SU-DHL-6 (cell line): ENCODE measurements around the gene NT5DC3.

Source experiments
- H2AFZ ChIP-seq: fragments of 200-600 bp; sonication (generic); 2 replicates; pipeline ENCODE4 v1.6.1; 2014; ENCODE audit warnings: low read depth, mild to moderate bottlenecking, moderate library complexity, mixed read lengths, antibody characterized with exemption, low read length; ENCODE audit not compliant: severe bottlenecking
- H3F3A ChIP-seq: fragments of 200-600 bp; shearing (Covaris generic); 2 replicates; pipeline ENCODE4 v1.6.0; 2016; ENCODE audit warnings: antibody characterized with exemption, mild to moderate bottlenecking; ENCODE audit not compliant: insufficient read depth
- H3K27ac ChIP-seq: fragments of 200-600 bp; sonication (generic); 2 replicates; pipeline ENCODE4 v1.5.1; 2016; ENCODE audit warnings: low read depth, mild to moderate bottlenecking, low read length, moderate library complexity, mixed read lengths
- H3K27me3 ChIP-seq: fragments of 200-600 bp; sonication (generic), shearing (Covaris generic); 2 replicates; pipeline ENCODE4 v1.6.0; 2014; ENCODE audit warnings: mild to moderate bottlenecking, low read length
- H3K36me3 ChIP-seq: fragments of 200-600 bp; sonication (generic); 2 replicates; pipeline ENCODE4 v1.6.1; 2014; ENCODE audit warnings: mild to moderate bottlenecking, low read length, mixed read lengths
- H3K4me2 ChIP-seq: fragments of 300-600, 200-600 bp; shearing (Covaris generic), sonication (generic); 2 replicates; pipeline ENCODE4 v1.6.0; 2014; ENCODE audit warnings: low read length, low read depth, mild to moderate bottlenecking; ENCODE audit not compliant: poor library complexity, severe bottlenecking
- H3K4me3 ChIP-seq: fragments of 200-600 bp; sonication (generic); 2 replicates; pipeline ENCODE4 v1.5.1; 2014; ENCODE audit warnings: antibody characterized with exemption, low read length, mild to moderate bottlenecking, mixed read lengths; ENCODE audit not compliant: insufficient read depth, poor library complexity, severe bottlenecking
- H3K79me2 ChIP-seq: fragments of 200-600 bp; sonication (generic); 2 replicates; pipeline ENCODE4 v1.6.1; 2014; ENCODE audit warnings: mild to moderate bottlenecking, low read length, moderate library complexity; ENCODE audit not compliant: insufficient read depth
- H3K9ac ChIP-seq: fragments of 200-600 bp; sonication (generic); 2 replicates; pipeline ENCODE4 v1.7.0; 2014; ENCODE audit warnings: mild to moderate bottlenecking, low read length
- H3K9me2 ChIP-seq: fragments of 200-600 bp; sonication (generic); replicated peaks from 2 replicates; pipeline ENCODE4 v1.6.1; 2014; ENCODE audit warnings: low read length; ENCODE audit not compliant: insufficient read depth
- H3K9me3 ChIP-seq: fragments of 200-600 bp; sonication (generic); 2 replicates; pipeline ENCODE4 v1.6.1; 2014; ENCODE audit warnings: low read length, mixed read lengths; ENCODE audit not compliant: insufficient read depth
- H4K20me1 ChIP-seq: fragments of 200-600 bp; sonication (generic); 2 replicates; pipeline ENCODE4 v1.6.1; 2014; ENCODE audit warnings: low read depth, mild to moderate bottlenecking, antibody characterized with exemption, low read length, moderate library complexity, mixed read lengths
- CTCF ChIP-seq: fragments of 200-600 bp; sonication (generic); IDR thresholded peaks from one replicate; pipeline ENCODE4 v1.5.1; 2017; ENCODE audit warnings: antibody characterized with exemption, mild to moderate bottlenecking, low read length, moderate library complexity; ENCODE audit not compliant: insufficient read depth, poor library complexity, severe bottlenecking
- EZH2phosphoT487 ChIP-seq: fragments of 200-600 bp; sonication (generic), shearing (Covaris generic); conservative IDR thresholded peaks from 2 replicates; pipeline ENCODE4 v1.6.1; 2018; ENCODE audit warnings: mild to moderate bottlenecking, antibody characterized with exemption, low read length, moderate library complexity, mixed read lengths

The NT5DC3 gene

DNA sequence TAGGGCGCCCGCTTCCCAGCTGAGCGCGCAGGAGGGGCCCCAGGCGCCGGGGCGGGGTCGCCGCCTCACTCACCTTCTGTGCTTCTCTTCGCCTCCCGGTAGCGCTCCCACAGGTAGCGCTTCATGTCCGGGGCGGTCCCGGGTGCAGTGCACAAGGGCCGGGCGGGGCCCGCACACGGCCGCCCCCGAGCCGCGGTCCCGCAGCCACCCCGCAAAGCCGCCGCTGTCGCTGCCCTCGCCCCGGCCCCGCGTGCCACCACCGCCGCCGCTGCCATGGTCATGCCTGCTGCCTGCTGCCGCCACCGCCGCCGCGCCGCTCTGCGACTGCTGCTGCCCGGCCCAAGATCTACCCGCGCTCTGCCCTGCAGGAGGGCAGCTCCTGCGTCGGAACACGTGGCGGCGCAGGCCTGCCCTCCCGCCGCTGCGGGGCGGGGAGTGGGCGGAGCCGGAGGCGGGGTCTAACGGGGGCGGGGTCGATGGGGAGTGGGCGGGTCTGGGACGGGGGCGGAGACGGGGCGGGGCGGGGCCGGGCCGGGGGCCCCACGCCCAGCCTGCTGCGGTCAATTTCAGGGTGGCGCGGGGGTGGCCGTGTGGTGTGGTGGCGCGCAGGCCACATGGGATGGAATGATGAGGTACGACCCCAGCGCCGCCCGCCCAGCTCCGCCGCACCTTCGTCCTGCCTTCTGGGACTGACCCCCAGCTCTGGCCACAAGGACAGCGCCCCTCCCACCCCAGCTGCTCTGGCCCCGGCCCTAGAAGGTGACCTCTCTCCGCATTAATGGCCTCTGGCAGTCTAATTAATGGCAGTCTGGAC, at the start of gene NT5DC3:
Gene NT5DC3, minus strand, starts transcription at position 359 of the 814 bp plus-strand sequence. Its CDS starts 78 bp downstream, at position 281.
- Histone ChIP-seq H3K9me2 (no peaks in the 10 kb centered on the region), H3K27me3 (no peaks in the 10 kb centered on the region), H3F3A (no peaks in the 10 kb centered on the region), H3K79me2 (no peaks in the 10 kb centered on the region), H4K20me1 (no peaks in the 10 kb centered on the region), H3K36me3 (no peaks in the 10 kb centered on the region), H2AFZ (peak within 1 kb of the TSS; percentile 78), H3K9ac (peak within 1 kb of the TSS; percentile 64), H3K27ac (no peak within 1 kb of the TSS), H3K4me3 (peak within 1 kb of the TSS; percentile 80), H3K4me2 (peak within 1 kb of the TSS; percentile 69), H3K9me3 (no peaks in the 10 kb centered on the region)
- TF ChIP-seq CTCF (no peak), EZH2phosphoT487 (no peak)

GRCh38 chr12:103887738-103888137, 46.7 kb upstream of the NT5DC3 start:
- Histone ChIP-seq H4K20me1 (no peaks in the 10 kb centered on the region), H3K4me2 (no peak overlapping the region), H3K9me2 (no peaks in the 10 kb centered on the region), H3K9me3 (no peaks in the 10 kb centered on the region), H3K27me3 (no peaks in the 10 kb centered on the region), H3K4me3 (no peak overlapping the region), H3K79me2 (no peaks in the 10 kb centered on the region), H3K36me3 (no peaks in the 10 kb centered on the region), H3F3A (no peaks in the 10 kb centered on the region), H3K27ac (no peak overlapping the region), H3K9ac (no peak overlapping the region), H2AFZ (no peak overlapping the region)
- no peak for TF ChIP-seq EZH2phosphoT487

- H3K36me3 ChIP-seq, result no peaks in the 10 kb centered on the region
- TF ChIP-seq EZH2phosphoT487 (no peak), CTCF (no peak)
- no peak overlapping the region for H3K9ac ChIP-seq
Observed at GRCh38 chr12:103886195-103886797, 45.3 kb upstream of the NT5DC3 start.

DNA sequence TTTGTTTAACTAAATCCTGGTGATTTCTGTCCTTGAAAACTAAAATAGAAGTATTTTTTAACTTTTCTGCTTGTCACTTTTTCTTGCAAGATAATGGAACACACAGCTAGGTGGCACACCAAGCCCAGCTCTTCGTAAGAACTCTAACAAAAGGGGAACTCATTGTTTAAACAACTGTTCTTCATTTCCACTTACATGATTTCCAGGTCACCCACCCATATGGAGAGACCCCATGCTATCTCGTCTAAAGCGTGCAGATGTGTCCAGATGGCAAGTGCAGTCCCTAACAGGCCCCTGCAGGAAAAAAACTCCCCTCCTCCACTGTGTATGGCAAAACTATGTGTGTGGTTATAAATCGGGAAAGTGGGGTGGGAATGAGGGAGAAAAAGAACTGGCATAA, 43.3 kb upstream of the NT5DC3 start:
- no peak overlapping the region for H2AFZ ChIP-seq

More at GRCh38 chr12:103886195-103886797, 45.3 kb upstream of the NT5DC3 start:
- Histone ChIP-seq H4K20me1 (no peaks in the 10 kb centered on the region), H3K27me3 (no peaks in the 10 kb centered on the region), H3K9me3 (no peaks in the 10 kb centered on the region), H3K79me2 (no peaks in the 10 kb centered on the region), H3F3A (no peaks in the 10 kb centered on the region), H3K4me3 (no peak overlapping the region), H3K27ac (no peak overlapping the region), H2AFZ (no peak overlapping the region), H3K4me2 (no peak overlapping the region), H3K9me2 (no peaks in the 10 kb centered on the region)

More for the DNA sequence above, 43.3 kb upstream of the NT5DC3 start:
- H3K27ac ChIP-seq, result no peak overlapping the region
- no peak overlapping the region for H3K9ac ChIP-seq
- no peak for TF ChIP-seq CTCF
- TF ChIP-seq EZH2phosphoT487, result no peak
- no peaks in the 10 kb centered on the region for H3K9me2 ChIP-seq
- H3K79me2 ChIP-seq, result no peaks in the 10 kb centered on the region
- no peaks in the 10 kb centered on the region for H3K9me3 ChIP-seq
- H3F3A ChIP-seq, result no peaks in the 10 kb centered on the region
- no peak overlapping the region for H3K4me3 ChIP-seq
- H3K4me2 ChIP-seq, result no peak overlapping the region
- H4K20me1 ChIP-seq, result no peaks in the 10 kb centered on the region
- no peaks in the 10 kb centered on the region for H3K36me3 ChIP-seq
- no peaks in the 10 kb centered on the region for H3K27me3 ChIP-seq
